K562 (cell line): ENCODE measurements around the gene VRK3. TPM values are rescaled to one million over a fixed set of nuclear protein-coding genes. Genes with fewer than 3 reads are reported as not detected.

ENCODE experiments used
- FOXP4 ChIP-seq: sonication (generic); formaldehyde crosslinking; IDR thresholded peaks from 2 replicates; pipeline ENCODE4 v1.8.0; 2022; ENCODE audit warnings: mild to moderate bottlenecking, missing genetic modification reagents, borderline replicate concordance
- NFATC3 ChIP-seq: fragments of 450-650 bp; IDR thresholded peaks from 2 replicates; pipeline ENCODE4 v1.6.1; 2017; ENCODE audit warnings: mild to moderate bottlenecking
- NR2C1 ChIP-seq, 2 experiments: fragments of 450-650 bp; IDR thresholded peaks; 2 replicates each; pipeline ENCODE4 v1.6.1; 2017; ENCODE audit warnings: mild to moderate bottlenecking in 2 of 2, antibody characterized with exemption in 1 of 2, inconsistent platforms in 1 of 2, missing compliant biosample characterization in 1 of 2, missing genetic modification characterization in 1 of 2
- SRSF3 ChIP-seq: fragments of 200-400 bp; formaldehyde crosslinking; IDR thresholded peaks from 2 replicates; pipeline ENCODE4 v1.6.1; 2016; ENCODE audit warnings: mild to moderate bottlenecking, low read length, moderate library complexity; ENCODE audit not compliant: insufficient read depth
- STAT6 ChIP-seq: sonication (generic); formaldehyde crosslinking; IDR thresholded peaks from 2 replicates; pipeline ENCODE4 v1.8.1; 2023; ENCODE audit warnings: mild to moderate bottlenecking, missing genetic modification reagents
- TFAM ChIP-seq: fragments of 250-450 bp; sonication (Bioruptor Pico); conservative IDR thresholded peaks from 2 replicates; pipeline ENCODE4 v1.5.0; 2021; ENCODE audit warnings: mild to moderate bottlenecking, moderate library complexity
- XRCC4 ChIP-seq: IDR thresholded peaks from one replicate; pipeline ENCODE4 v1.6.1; 2011; ENCODE audit not compliant: insufficient read depth, insufficient read length; ENCODE audit errors: extremely low read depth
- ZBTB34 ChIP-seq: fragments of 250-450 bp; sonication (Bioruptor Pico); IDR thresholded peaks from 2 replicates; pipeline ENCODE4 v1.8.0; 2021; ENCODE audit warnings: mild to moderate bottlenecking, moderate library complexity
- ZMIZ1 ChIP-seq, 2 experiments: fragments of 150-350 bp in 1 of 2; IDR thresholded peaks; 2 replicates each; pipeline ENCODE4 v1.6.1; 2012 to 2016; ENCODE audit warnings: low read depth in 2 of 2, low read length in 2 of 2, mild to moderate bottlenecking in 1 of 2, moderate library complexity in 1 of 2
- ZNF134 ChIP-seq: fragments of 250-450 bp; sonication (Bioruptor Pico); conservative IDR thresholded peaks from 2 replicates; pipeline ENCODE4 v1.4.0; 2020
- ZNF280B ChIP-seq: fragments of 250-450 bp; sonication (Bioruptor Pico); IDR thresholded peaks from 2 replicates; pipeline ENCODE4 v1.5.1; 2021; ENCODE audit warnings: mild to moderate bottlenecking
- ZNF57 ChIP-seq: fragments of 450-650 bp; formaldehyde crosslinking; IDR thresholded peaks from 2 replicates; pipeline ENCODE4 v1.4.0; 2020; ENCODE audit warnings: mild to moderate bottlenecking, moderate library complexity
- ZNF655 ChIP-seq: fragments of 250-450 bp; sonication (Bioruptor Pico); IDR thresholded peaks from 2 replicates; pipeline ENCODE4 v1.5.0; 2021
- polyA plus RNA-seq, 8 experiments: library from polyadenylated mRNA; depleted of rRNA in 4 of 8; stranded (reverse) in 5 of 8; unstranded in 3 of 8; fragments of >200 nt; fragmentation: Nextera tagmentation in 2 of 8; fragmentation: Illumina TruSeq in 1 of 8; extraction: Ambion mirVana in 2 of 8; extraction: Trizol in 1 of 8; gene quantifications; 2 replicates each; pipeline versions ENCODE4 v1.2.1 to v1.2.3, GENCODE V29; 2011 to 2014; ENCODE audit warnings: inconsistent platforms in 1 of 8, missing spikeins in 1 of 8
- total RNA-seq, 7 experiments: library from RNA; depleted of rRNA in 6 of 7; stranded (reverse); fragments of >200 nt in 6 of 7; fragmentation: Illumina TruSeq in 2 of 7; extraction: Trizol in 2 of 7; gene quantifications; 2 replicates each; pipeline versions ENCODE4 v1.2.1 to v1.2.3, GENCODE V29; 2011 to 2021; ENCODE audit warnings: low replicate concordance in 1 of 7

Gene VRK3
- total and polyA plus RNA-seq, 9 of the 15 experiments (the other 6 are each of a cell fraction or from before 2014, with no cell fraction given), result 25.6 to 94.3 (median 42.9) TPM

- TF ChIP-seq ZBTB34 (CRISPR knock-in tag) (no peak), ZNF57 (CRISPR knock-in tag) (no peak), ZNF655 (CRISPR knock-in tag) (no peak), STAT6 (0 out of 2 replicates have a peak, but pooled peaks have one; percentile 58), ZMIZ1 (IDR thresholded peaks at IDR 0.05; ENCODE audit: low read depth in 2 of 2, low read length in 2 of 2) (no peak), ZNF134 (CRISPR knock-in tag) (0 out of 2 replicates have a peak, but pooled peaks have one; percentile 35), XRCC4 (no peak), TFAM (CRISPR knock-in tag) (no peak), SRSF3 (no peak), NR2C1 (IDR thresholded peaks at IDR 0.05) (no peak), NR2C1 (tag; IDR thresholded peaks at IDR 0.05) (peak; percentile 52), NFATC3 (no peak), FOXP4 (peak; percentile 93), ZNF280B (CRISPR knock-in tag) (no peak)
These were observed 800 bp upstream of the VRK3 start, which contains the start of gene ZNF473 (continued) for GRCh38 chr19:50025794-50026549.
